GM12873 (cell line): ENCODE results near the gene DENND1A.

Source experiments
- CTCF ChIP-seq: IDR thresholded peaks from 2 replicates; pipeline ENCODE4 v1.5.1; 2012; ENCODE audit warnings: low read depth, mild to moderate bottlenecking, moderate library complexity, low read length, control low read depth; ENCODE audit not compliant: insufficient read depth; ENCODE audit errors: missing control alignments

Gene DENND1A

GRCh38 chr9:123402981-123403509, 526.9 kb downstream of the DENND1A start:
- no peak for TF ChIP-seq CTCF

- peak; percentile 76 for TF ChIP-seq CTCF
These were observed 527.9 kb downstream of the DENND1A start for GRCh38 chr9:123401879-123402513.

GRCh38 chr9:123400926-123401503, 528.9 kb downstream of the DENND1A start:
- TF ChIP-seq CTCF: no peak

DNA sequence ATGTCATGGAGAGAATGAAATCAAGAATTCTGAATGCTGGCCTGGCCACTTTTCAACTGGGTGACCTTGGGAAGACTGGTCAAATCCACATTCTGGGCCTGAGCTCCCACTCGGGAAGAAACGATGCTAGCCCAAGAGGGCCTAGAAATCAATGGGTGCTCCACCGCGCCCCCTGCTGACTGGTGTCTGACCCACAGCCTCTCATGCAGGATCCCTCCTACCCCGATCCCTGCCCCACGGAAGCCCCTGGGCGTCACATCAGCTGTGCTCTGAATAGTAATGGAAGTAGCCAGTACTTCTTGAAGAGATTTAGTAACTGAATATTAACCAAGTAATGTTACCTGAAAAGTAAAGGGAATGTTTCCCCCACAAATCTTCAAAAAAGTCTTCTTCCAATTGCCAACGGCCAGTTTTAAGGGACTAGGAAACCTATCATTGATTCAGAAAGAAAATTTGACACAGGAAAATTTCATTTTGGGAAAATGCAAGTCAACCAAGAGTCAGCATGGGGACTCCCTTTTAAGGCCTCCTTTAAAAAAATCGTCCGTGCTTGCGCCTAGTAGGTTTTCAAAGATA, 530.0 kb downstream of the DENND1A start:
- peak; percentile 76 for TF ChIP-seq CTCF

GRCh38 chr9:123397975-123398374, 532.0 kb downstream of the DENND1A start:
- TF ChIP-seq CTCF: no peak

- no peak for TF ChIP-seq CTCF
These were observed 534.0 kb downstream of the DENND1A start for GRCh38 chr9:123395689-123396511.

GRCh38 chr9:123395276-123395688, 534.6 kb downstream of the DENND1A start:
- TF ChIP-seq CTCF: no peak
